ENCODE results near the gene IKBKG. TPM values are rescaled to one million over a fixed set of nuclear protein-coding genes. Genes with fewer than 3 reads are reported as not detected.
A peak's percentile ranks its signal among the peaks of the same experiment; 100 is the strongest.

IKBKG gene
- total and polyA plus RNA-seq, 7 donors: 9.2 to 28.9 (median 15.5) TPM

DNA sequence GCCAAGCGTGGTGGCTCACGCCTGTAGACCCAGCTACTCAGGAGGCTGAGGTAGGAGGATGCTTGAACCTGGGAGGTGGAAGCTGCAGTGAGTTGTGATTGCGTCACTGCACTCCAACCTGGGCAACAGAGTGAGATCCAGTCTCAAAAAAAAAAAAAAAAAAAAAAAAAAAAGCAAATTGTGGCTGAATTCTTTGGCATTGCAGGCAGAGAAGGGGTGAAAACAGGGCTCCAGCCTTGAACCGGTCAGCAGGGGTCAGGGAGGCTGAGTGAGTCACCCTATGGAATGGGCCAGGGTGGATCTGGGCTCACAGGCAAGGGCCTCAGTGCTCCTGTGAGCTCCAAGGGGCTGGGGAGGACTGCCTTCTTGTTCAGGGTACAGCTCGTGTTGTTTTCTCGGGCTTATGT lies 18.2 kb upstream of the IKBKG start:
- no peak for DNase-seq
- TF ChIP-seq POLR2AphosphoS5 (IDR thresholded peaks at IDR 0.05): no peak
- no peak for TF ChIP-seq POLR2A (IDR thresholded peaks at IDR 0.05)
- TF ChIP-seq, protein P1, sequence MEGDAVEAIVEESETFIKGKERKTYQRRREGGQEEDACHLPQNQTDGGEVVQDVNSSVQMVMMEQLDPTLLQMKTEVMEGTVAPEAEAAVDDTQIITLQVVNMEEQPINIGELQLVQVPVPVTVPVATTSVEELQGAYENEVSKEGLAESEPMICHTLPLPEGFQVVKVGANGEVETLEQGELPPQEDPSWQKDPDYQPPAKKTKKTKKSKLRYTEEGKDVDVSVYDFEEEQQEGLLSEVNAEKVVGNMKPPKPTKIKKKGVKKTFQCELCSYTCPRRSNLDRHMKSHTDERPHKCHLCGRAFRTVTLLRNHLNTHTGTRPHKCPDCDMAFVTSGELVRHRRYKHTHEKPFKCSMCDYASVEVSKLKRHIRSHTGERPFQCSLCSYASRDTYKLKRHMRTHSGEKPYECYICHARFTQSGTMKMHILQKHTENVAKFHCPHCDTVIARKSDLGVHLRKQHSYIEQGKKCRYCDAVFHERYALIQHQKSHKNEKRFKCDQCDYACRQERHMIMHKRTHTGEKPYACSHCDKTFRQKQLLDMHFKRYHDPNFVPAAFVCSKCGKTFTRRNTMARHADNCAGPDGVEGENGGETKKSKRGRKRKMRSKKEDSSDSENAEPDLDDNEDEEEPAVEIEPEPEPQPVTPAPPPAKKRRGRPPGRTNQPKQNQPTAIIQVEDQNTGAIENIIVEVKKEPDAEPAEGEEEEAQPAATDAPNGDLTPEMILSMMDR (IDR thresholded peaks at IDR 0.05): no peak
- TF ChIP-seq EP300 (IDR thresholded peaks at IDR 0.05): no peak
- H3K9me3 ChIP-seq: no peaks in the 10 kb centered on the region
- H3K4me3 ChIP-seq: no peak overlapping the region
- H3K4me1 ChIP-seq: peaks cover 0 to 11% (median 4%) of the 10 kb centered on the region in 4 donors
- peaks cover 0 to 13% (median 3%) of the 10 kb centered on the region in 4 donors for H3K36me3 ChIP-seq
- intact Hi-C loops (cut with DNase I): no loop called here
- H3K27me3 ChIP-seq: peaks cover 0 to 4% (median 0%) of the 10 kb centered on the region in 3 donors
- WGBS, 2 donors: 91 to 93% methylated on average over 6 of the region's 6 CpGs
- H3K27ac ChIP-seq: no peak overlapping the region

DNA sequence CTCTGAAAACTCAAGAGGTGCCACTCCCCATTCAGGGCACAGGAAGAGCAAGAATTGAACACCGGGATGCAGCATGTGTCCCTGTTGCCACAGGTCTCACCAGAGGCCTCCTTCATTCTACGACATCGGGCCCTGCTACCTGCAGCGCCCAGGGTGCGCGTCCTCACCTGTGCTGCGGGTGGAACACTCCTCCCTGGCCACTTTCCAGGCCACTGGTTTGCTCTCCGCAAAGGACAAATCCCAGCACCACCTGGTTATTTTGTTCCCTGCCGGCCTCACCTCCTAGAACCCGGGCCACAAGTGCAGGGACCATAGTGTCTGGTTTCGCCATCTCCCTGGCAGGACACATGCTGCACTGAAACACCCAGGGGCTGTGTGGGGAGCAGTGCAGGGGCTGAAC lies 17.1 kb upstream of the IKBKG start:
- Histone ChIP-seq H3K27me3 (no peaks in the 10 kb centered on the region), H3K4me3 (no peak overlapping the region), H3K36me3 (peaks cover 0 to 13% (median 5%) of the 10 kb centered on the region in 4 donors), H3K9me3 (no peaks in the 10 kb centered on the region), H3K4me1 (peaks cover 0 to 15% (median 8%) of the 10 kb centered on the region in 4 donors), H3K27ac (no peak overlapping the region)
- intact Hi-C loops (cut with DNase I): loop anchor here (5.0 kb wide), 1 partner anchor 43 kb away; the partner anchor contains the start of gene UBL4A
- no peak for DNase-seq
- 73 to 90% methylated on average over 11 of the region's 11 CpGs for WGBS, 2 donors
- no peak for TF ChIP-seq POLR2AphosphoS5 (IDR thresholded peaks at IDR 0.05)
- no peak for TF ChIP-seq EP300 (IDR thresholded peaks at IDR 0.05)
- TF ChIP-seq, protein P1 (IDR thresholded peaks at IDR 0.05): no peak
- TF ChIP-seq POLR2A (IDR thresholded peaks at IDR 0.05): no peak

DNA sequence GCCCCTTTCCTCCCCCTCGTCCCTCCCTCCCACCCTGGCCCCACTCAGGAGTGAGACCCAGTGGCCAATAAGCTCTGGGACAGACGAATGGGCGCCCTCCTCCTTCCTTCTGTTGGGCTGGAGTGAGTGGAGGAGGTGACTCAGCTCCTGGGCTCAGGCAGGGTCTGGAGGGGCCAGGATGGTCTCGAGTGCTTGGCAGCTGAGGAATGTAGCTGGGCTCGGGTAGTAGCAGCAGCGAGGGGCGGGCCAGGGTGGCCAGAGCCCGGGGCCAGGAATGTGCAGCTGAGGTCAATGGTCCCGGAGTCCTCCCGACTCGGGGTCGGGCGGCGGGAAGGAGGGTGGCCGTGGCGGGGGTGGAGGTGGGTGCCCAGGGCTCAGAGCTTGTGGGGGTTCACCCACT lies 15.8 kb upstream of the IKBKG start:
- TF ChIP-seq EP300 (IDR thresholded peaks at IDR 0.05): no peak
- TF ChIP-seq POLR2AphosphoS5 (IDR thresholded peaks at IDR 0.05): no peak
- TF ChIP-seq, protein P1 (IDR thresholded peaks at IDR 0.05): no peak
- TF ChIP-seq POLR2A (IDR thresholded peaks at IDR 0.05): no peak
- DNase-seq: no peak

DNA sequence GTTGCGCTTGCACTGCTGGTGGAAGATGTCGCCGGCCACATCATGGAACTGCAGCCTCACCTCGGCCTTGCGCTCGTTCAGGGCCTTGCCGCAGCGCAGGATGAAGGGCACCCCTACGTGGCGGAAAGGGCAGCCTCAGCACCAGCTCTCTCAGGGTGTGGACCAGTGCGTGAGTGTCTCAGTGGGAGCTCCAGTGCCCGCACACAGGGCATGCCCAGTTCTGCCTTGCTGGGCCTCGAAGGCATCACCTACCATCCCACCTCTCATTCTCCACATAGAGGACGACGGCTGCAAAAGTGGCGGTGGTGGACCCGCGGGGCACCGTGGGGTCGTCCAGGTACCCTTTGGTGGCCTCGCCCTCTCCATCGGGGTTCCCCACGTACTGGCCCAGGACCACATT lies 14.7 kb upstream of the IKBKG start:
- Histone ChIP-seq H3K27me3 (no peaks in the 10 kb centered on the region), H3K36me3 (peaks cover 0 to 13% (median 6%) of the 10 kb centered on the region in 4 donors), H3K4me1 (peaks cover 0 to 5% (median 5%) of the 10 kb centered on the region in 4 donors), H3K27ac (no peak overlapping the region), H3K4me3 (no peak overlapping the region), H3K9me3 (no peaks in the 10 kb centered on the region)
- TF ChIP-seq POLR2AphosphoS5 (IDR thresholded peaks at IDR 0.05) (no peak), POLR2A (IDR thresholded peaks at IDR 0.05) (no peak), EP300 (IDR thresholded peaks at IDR 0.05) (no peak)
- TF ChIP-seq, protein P1 (IDR thresholded peaks at IDR 0.05): no peak
- 95 to 97% methylated on average over 23 of the region's 23 CpGs for WGBS, 2 donors
- no peak for DNase-seq
- intact Hi-C loops (cut with DNase I): loop anchor here (5.0 kb wide), 1 partner anchor 45 kb away; the partner anchor contains the start of gene UBL4A

More for the DNA sequence above, 15.8 kb upstream of the IKBKG start:
- no peak overlapping the region for H3K4me3 ChIP-seq
- intact Hi-C loops (cut with DNase I): loop anchor here (5.0 kb wide), 1 partner anchor 44 kb away; the partner anchor contains the start of gene UBL4A
- H3K27me3 ChIP-seq: no peaks in the 10 kb centered on the region
- 84% methylated on average over 16 of the region's 16 CpGs for WGBS, 2 donors
- H3K9me3 ChIP-seq: no peaks in the 10 kb centered on the region
- H3K4me1 ChIP-seq: peaks cover 0 to 15% (median 8%) of the 10 kb centered on the region in 4 donors
- peaks cover 0 to 13% (median 6%) of the 10 kb centered on the region in 4 donors for H3K36me3 ChIP-seq
- H3K27ac ChIP-seq: peak overlapping the region in 1 of 4 donors; percentile 30
